ENCODE measurements around the gene AQP7.
"Not testable (repeated sequence)": the region's sequence is repeated elsewhere in the genome, so short reads cannot be mapped to it uniquely, and the experiment has no call there.

Gene AQP7

DNA sequence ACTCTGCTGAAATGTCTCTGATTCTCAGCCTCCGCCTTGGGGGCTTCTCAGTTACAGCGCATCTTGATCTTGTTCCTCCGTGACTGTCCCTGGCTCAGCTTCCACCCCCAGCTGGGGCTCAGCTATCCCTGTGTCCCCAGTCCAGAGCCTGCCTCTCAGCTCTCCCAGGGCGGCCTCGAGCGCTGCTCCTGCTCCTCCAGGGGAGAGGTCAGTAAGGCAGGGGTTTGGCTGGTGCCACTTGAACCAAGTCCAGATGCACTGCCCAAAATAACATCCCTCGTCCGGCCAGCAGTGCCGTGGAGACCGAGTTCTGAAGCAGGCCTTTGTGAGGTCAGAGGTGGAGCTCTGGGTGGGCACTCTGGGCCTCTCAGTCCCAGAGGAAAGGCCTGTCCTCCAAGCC, at the start of gene AQP7:
TSS of gene AQP7 (minus strand) at position 198 of the 400 bp plus-strand sequence. CDS start 1,306 bp downstream, outside the sequence.
- not testable (repeated sequence) for DNase-seq

DNA sequence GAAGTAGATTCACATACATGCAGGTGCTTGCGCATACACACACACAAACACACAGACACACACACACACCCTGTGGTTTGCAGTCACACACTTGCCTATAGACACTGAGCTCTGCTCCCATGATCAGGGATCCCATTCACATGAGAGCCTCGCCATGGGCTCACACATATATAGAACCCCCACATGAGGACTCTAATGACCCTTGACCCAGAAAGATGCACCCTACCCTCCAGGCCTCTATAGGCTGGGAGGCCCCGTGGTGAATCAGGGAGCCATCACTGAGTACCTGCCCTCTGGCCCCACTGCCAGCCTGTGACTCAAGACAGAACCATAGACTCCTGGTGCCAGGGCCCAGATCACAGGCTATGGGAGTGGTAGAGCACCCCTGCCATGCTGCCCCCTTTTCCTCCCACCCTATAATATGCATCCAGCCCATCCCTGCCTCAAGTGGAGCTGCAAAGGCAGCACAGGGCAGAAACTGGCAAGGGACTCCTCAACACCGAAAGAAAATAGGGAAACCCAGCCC, 48.3 kb upstream of the AQP7 start:
- DNase-seq = no peak

DNA sequence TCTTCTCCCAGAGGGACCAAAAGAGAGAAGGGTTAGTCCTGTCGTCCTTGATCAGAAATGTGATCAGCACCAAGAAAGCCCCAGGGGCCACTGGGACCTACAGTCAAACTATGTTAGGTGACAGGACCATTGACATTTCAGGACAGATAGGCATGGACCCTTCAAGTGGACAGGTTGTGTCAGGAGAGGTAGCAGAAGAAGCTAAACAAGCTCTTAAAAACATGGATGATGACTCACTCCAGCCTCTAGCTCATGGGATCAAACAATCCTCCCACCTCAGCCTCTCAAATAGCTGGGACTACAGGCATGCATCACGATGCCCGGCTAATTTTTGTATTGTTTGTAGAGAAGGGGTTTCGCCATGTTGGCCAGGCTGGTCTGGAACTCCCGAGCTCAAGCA, 47.3 kb upstream of the AQP7 start:
- DNase-seq = no peak

DNA sequence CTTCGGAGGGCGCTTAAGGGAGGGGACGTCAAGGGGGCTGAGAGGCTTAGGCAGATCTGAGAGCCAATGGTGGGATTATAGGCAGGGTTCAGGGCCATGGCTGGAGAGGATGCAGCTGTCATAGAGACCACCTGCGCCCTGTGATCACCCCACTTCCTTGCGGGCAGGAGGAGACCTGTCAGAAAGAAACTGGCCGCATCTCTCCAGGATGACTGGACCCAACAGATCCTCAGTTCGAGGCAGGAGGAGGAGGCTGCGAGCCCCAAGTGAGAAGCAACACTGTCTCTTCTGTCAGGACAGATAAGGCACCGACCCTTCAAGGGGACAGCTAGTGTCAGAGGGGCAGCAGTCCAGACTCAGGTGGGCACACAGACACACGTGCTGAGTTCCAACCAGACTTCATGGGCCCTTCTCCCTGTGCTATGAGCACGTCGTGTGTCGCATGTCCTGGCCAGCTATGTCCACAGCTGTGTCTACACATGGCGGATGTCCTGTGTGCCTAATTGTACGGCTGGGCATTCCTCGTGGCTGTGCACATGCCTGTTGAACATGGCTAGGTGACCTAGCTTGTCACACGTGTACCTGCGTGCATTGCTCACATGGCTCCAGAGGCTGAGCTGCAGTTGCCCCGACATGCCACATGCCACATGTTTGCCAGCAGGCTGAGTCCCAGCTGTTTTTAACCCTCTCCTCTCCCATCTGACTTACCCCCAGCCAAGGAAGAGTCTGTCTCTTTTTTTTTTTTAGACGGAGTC, 45.6 kb upstream of the AQP7 start:
- DNase-seq = no peak

DNA sequence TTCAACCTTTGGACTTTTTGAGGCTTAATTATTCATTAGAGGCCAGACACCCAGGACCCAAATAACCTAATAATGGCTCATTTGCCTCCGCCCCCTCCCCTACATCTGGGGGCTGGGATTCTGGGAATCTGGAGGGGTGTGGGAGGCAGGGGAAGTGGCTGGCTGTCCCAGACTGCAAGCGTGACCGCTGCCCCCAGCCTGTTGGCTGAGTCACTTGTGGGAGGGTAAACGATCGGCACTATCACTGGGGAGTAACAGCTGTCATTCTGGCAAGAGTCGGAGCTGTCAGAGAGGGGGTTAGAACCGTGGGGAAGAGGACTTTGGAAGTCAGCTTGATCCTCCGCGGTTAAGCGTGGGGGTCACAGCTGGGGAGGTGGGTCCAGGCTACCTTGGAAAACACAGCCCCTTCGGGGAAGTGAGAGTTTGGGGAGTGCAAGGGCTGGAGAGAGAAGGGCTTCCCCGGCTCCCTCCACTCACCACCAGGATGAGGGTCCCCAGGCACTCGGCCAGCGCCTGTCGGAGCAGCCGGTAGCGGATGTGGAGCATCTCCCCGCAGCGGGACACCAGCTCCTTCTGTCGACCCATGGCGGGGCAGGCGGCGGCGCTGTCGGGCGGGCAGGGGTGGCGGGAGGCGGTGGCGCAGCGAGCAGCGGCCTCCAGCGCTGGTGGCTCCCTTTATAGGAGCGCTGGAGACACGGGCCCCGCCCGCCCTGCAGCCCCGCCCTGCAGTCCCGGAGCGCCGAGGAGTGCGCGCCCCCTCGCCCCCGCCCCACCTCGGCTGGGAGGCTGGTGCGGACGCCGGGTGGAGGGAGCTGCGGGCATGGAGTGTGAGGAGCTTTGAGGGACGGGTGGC, 44.8 kb upstream of the AQP7 start, which contains the start of gene AQP3:
TSS of gene AQP3 (minus strand) at position 648 of the 853 bp plus-strand sequence. CDS start at position 585, 63 bp downstream.
- no peak for DNase-seq

DNA sequence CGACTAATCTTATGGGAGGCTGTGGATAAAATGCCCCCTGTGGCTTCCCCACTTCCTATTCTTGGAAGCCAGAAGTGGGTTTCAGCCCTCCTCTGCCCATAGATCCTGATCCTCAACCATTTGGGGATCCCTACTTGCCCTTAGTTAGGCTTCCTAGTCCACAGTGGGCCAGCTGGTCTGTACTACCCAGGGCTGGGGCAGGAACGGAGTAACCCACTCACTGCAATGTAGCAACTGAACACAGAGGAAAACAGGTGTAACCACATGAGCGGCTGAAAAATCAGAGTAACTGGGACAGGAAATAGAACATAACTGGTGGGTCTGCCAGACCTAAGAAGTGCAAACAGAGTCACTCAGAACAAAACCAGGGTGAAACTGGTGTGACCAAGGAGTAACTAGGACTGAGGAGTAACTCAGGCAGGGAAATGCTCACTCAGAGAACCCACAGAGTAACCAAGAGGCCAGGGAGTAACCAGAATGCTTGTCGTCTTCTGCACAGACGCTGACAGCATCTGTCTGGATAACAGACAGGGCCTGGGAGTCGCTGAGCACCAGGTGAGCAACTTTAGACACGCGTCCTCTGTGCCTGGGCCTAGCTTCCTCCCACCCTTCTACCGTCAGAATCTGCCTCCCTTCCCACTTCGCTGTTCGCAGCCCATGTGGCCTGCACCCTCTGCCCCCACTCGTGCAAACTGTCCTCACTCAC, 44.0 kb upstream of the AQP7 start:
- no peak for DNase-seq

DNA sequence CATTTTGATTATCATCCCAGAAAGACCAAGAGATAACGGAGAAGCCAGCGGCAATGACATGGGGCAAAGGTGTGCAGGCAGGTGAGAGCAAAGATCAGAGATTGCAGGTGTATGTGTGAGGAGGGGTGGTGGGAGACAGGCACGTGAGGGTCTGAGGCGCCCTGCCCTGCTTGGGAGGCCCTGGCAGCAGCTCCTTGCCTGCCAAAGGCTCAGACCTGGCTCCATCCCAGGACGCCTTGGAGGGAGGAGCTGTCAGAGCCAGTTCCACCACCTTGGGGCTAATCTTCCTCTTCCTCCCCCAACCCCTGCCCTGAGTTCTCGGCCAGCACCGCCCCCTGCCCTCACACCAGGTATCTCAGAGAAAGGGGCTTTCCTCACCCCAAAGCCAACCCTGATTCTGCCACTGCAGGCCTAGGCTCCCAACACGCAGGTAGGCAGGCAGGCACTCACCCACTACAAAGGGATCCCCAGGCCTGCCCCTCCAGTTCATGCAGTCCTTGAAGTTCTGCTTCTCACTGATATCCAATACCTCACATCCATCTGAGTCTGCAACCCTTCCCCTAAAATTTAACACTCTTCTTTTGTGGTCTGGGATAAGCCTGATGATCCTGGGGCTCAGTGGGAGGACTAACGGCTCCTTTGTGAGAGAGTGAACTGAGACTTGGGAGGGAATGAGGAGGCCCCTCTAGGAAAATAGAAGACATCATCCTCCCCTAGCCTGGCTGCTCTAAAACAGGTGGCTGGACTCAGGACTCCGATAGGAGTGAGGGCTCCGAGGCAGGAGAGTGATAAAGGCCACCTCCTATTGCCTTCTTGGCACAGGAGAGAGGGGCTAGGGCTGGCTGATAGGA, 43.2 kb upstream of the AQP7 start:
- no peak for DNase-seq

DNA sequence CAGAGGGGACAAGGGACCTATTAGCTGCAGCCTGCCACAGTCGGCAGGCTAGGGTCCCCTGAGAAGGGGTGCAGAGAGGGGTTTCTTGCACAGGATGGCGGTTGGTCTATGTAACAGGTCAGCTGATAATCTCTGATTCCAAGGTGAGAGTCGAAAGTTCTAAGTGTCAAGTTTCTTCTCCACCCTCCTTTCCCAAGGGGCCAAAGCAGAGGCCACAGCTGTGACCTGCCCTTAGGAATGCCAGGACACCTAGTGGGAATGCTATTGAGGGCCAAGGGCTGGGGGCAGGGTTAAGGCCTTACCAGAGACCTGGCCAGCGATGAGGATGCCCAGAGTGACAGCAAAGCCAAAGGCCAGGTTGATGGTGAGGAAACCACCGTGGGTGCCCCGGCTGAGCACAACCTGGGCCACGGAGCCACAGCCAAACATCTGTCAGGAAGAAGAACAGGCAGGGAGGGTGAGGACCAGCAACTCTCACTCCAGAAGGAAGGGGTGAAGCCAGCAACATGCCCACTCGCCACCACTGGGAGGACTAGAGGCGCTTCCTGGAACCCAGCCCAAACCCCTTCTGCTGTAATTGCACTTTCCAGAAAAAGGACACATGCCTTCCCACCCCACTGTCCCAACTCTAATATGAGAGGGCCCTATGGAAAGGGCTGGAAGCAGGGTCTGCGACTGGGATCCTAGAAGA, 41.2 kb upstream of the AQP7 start:
- no peak for DNase-seq

DNA sequence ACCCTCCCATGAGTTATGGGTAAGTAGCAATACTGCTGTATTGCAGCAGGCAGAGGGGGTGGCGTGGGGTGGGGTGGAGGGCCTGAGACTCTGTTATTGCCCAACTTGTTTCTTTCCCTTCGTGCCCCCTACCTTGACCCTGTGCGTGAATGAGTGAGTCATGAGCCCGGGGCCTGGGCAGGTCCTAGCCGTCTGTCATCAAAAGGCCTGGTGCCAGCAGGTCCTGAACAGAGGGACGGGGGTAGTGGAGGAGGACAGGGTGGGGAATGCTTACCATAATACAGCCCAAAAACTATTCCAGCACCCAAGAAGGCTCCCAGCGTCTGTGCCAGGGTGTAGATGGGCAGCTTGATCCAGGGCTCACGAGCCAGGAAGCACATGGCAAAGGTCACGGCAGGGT, 40.7 kb upstream of the AQP7 start:
- no peak for DNase-seq

DNA sequence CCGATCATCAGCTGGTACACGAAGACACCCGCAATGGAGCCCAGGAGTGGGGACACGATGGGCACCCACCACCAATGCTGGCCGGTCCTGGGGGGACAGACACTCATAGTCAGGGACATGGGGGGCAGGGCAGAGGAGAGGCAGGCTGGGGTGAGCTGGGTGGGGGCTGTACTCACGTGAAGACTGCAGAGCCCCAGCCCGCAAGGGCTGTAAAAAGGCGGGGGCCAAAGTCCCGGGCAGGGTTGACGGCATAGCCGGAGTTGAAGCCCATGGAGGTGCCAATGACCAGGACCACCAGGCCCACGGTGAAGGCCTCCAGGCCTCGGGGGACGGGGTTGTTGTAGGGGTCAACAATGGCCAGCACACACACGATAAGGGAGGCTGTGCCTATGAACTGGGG, 39.8 kb upstream of the AQP7 start:
- DNase-seq = no peak

DNA sequence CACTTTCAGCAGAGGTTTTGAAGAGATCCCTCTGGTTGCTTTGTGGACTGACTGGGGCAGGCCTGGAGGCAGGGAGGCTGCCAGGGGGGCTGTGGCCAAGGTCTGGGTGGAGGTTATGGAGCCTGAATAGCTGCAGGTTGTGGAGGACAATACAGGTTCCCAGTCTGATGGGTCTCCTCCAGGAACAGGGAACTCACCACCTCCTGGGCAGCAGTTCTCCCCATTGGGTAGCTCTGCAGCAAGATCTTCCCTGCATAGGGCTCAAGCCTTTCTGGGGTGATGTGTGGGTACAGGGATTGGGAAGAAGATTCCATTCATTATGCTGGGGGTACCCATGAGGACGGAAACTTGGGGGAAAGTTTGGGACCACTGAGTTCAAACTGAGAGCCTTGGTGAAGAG, 38.2 kb upstream of the AQP7 start:
- no peak for DNase-seq

DNA sequence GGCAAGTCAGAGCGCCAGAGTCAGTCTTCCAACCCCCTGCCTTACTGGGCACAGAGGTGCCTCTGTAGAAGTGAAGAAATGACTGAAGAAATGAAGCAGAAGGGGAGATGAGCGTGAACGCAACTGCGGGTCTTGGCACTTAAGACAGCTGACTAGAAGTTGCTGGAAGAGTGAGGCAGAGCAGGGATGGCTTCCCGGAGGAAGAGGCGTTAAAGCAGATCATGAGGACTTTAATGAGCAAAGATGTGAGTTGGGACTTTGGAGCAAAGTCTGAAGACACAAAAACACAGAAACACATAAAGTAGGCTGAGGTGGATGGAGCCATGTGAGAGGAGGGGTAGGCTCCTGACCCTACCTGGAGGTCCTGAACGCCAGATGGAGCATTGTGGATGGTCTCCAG, 37.8 kb upstream of the AQP7 start:
- DNase-seq = no peak

DNA sequence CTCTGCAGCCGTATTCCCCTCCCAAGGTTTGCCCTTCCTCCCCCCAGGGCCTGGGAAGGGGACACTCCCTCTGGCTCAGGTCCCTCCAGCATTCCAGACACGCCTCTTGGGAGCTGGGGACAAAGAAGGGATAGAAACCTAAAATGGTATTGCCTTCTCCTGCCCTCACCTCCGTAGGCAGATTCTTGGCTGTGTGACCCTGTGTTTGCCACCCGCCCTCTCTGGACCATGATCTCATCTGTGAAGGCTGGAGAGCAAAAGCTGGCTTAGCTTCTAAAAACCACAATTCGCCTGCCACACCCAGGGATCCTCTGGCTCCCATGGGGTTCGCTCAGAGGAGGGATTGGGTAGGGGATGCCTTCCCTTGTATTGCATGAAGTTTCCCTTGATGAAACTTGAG, 37.4 kb upstream of the AQP7 start:
- no peak for DNase-seq

DNA sequence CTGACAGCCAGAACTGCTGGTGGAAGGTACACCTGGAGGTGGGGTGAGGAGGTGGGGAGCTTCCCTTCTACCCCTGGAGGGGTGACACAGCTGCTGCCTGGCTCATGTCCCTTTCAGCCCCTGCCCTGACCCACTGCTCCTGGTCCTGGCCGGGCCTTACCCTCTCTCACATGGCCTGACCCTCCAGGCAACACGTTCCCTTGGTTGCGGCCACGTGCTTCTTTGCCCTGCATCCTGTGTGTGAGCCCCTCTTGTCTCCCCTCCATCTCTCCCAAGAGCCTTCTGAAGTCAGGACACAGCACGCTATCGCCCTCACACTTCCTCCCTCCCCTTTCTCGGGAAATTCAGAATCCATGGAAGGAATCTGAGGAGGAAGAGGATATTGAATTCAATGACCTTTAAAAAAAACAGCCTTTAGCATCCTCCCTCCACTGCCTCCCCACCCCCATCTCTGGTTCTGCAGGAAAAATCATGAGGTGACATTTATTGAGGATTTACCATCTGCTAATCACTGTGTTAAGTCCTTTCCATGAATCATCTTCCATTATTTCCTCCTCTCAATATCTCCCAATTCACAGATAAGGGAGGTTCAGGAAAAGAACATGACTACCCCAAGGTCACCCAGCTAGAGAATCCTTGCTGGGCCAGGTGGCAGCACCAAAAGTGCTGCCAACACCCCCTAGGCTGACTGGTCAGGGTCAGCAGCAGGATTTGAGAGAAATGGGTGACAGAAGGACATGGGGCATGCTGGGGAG, 36.7 kb upstream of the AQP7 start:
- no peak for DNase-seq

DNA sequence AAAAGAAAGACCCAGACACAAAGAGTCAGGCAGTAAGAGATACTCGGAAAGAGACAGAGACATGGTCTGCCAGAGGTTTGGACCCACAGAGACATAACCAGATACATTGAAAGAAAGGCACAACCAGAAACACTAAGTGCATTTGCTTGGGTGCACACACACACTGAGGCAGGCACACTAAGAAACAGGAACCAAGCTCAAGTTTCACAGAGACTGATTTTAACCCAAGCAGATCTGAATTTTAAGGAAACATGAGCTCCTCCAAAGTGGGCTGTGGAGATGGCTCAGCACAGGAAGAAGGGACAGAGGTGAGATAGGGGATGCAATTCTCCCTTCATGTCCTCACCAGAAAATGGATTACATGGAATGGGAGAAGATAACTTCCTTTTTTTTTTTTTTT, 35.5 kb upstream of the AQP7 start:
- no peak for DNase-seq

DNA sequence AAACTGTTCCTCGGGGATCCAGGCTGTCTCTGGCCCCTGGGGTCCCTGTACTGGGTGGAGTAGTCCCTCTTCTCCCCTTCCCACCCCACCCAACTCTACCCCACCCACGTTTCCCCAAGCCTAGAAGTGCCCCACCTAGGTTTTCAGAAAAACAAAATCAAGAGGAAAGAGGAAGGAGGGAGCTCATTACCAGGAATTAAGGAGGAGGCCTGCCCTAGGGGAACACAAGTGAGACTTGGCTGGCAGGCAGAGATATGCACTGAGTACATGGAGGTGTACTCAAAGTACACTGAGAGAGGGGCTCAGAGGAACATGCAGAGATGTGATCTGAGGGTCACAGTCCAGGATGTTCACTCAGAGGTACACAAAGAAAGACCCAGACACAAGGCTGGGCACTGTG, 34.8 kb upstream of the AQP7 start:
- DNase-seq = no peak

DNA sequence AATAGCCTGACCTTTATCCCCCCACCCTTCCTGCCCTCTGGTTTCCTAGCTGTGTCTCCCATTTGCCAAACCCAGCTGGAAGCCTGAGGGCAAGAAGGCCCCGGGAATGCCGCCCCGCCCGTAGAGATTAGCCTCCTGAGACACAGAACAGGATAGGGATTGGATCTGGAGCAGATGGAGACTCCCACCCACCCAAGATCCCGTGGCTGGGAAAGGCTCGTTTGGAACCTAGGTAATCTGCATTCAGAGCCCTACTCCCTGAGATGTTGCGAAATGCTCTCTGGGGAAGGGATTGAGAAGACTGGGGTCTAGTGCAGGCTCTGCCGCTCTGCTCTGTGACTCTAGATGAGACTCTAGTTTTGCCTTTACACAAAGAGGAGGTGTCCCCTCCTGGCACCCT, 34.1 kb upstream of the AQP7 start:
- DNase-seq = no peak

DNA sequence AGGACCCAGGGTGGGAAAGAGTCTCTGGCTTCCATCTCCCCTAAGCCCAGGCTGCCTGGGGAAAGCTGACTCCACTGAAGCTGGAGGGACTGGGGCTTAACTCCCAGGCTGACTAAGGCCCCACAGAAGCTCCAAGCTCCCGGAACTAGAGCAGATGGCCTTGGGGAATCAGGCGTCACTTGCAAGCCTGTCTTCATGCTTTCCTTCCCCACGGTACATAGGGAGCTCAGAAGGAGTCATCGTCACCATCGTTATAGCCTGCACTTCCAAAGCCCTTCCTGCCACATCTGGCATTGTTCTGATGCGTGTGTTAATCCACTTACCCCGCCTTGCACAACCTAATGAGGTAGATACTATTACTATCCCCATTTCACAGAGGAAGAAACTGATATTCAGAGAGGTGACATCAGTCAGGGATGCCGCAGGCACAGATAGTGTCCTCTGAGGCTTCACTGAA, 33.5 kb upstream of the AQP7 start:
- DNase-seq = no peak

DNA sequence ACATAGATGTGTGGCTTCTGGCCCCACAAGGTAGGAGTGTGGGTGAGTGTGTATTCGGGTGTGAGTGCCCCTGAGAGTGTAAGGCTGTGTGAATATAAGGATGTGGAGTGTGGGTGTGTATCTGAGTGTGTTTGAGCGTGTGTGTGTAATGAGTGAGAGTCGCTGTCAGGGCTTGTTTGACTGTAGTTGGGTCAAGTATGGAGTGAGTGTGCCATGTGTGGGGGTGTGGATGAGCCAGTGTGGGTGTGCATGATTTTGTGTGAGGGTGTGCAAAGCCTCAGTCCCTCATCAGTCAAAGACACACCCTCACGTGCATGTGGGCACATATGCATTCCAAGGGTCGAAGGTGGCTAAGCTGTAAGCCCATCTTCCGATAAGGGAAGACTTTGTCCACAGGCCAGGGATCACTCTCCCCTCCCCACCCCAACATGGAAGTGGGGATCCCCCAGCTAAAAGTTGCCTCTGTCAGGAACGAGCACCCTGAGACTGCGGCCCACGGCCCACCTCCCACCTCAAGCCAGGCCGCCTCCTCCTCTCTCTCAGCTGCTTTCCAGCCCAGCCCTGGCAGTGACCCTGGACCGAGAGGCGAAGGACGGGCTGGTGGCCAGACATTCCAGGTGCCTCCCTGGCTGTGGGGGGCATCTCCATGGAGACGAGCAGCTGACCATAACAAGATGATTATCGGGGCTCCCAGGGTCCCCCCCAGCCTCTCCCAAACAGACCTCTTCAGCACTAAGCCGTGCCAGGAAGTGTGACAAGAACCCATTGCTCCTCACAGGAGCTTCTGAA, 32.1 kb upstream of the AQP7 start:
- no peak for DNase-seq

DNA sequence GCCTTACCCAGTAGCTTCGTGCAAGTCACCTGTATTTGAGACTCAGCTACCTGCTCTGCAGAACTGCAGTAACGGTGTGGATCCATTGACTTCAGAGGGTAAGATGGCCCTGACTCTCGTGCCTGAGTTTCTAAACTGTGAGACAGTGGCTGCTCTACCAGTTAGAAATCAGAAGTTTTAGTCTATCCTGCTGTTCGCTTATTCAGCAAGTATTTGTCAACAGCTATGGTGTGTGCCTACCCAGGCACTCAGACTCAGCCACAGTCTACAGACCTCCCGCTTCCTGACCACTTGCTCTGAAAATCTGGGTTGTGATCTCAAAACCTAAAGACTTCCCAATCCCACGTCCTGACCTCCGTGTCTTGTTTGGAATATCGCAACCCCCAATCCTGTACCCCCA, 31.5 kb upstream of the AQP7 start:
- no peak for DNase-seq
